G401 (cell line): Measurements from ENCODE around the gene CMTM5. TPM values are rescaled to one million over a fixed set of nuclear protein-coding genes. Genes with fewer than 3 reads are reported as not detected.

ENCODE experiments used
- DNase-seq: peaks from one replicate; pipeline ENCODE4 v3.0.0-alpha.2; 2015; ENCODE audit warnings: low spot score
- in situ Hi-C: cut with HindIII; loops from 2 replicates; pipeline ENCODE4 v1.10.0; 2016; ENCODE audit warnings: low sequenced_read_pairs, mixed read lengths
- total RNA-seq: library from RNA; depleted of rRNA; stranded (reverse); fragments of >200 nt; shearing (Covaris generic); gene quantifications from 2 replicates; pipeline ENCODE4 v1.2.3, GENCODE V29; 2014; rRNA removed

CMTM5 gene
- total RNA-seq, 1 experiment from 2014 or later, result not detected

DNA sequence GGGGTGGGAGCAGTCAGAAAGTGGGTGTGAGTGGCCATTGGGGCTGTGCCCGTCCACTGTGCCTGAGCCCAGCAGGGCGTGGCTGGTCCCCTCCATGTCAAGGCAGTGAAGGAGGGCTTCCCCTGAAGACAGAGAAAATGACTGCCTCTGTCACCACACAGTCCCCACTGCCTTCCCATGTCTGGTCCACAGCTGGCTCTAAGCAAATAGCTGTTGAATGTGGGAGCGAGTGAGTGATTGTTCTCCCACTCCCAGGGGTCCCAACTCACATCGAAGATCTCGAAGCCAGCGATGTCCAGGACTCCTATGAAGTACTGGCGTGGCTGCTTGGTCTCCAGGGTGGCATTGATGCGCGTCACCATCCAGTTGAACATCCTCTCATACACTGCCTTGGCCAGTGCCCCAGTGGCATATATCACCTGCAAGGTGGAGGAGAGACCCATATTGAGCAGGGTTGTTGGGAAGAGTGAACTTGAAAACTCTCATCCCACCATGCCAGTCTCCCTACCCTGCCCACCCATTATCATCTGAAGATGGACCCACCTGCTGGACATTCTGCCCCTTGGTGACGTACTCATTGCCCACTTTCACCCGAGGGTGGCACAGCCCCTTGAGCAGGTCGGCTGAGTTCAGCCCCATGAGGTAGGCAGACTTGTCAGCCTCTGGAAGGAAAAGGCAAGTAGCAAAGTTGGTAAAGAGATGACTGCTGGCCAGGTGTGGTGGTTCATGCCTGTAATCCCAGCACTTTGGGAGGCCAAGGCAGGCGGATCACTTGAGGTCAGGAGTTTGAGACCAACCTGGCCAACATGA, 52.0 kb downstream of the CMTM5 start:
- in situ Hi-C loops, result no loop called here
- no peak for DNase-seq

Other genes starting within 250 kb of the CMTM5 start
- 14.5 and 15.9 TPM in 2 replicates for gene SLC7A8, start 193.4 kb upstream of the CMTM5 start, total RNA-seq
- gene RNF212B, start 139.1 kb upstream of the CMTM5 start, total RNA-seq, result not detected in 2 replicates
- 17.5 and 25.9 TPM in 2 replicates for gene HOMEZ, start 90.9 kb upstream of the CMTM5 start, total RNA-seq
- 3.9 and 9.6 TPM in 2 replicates for gene PPP1R3E, start 74.2 kb upstream of the CMTM5 start, total RNA-seq
- gene BCL2L2, start 70.2 kb upstream of the CMTM5 start, total RNA-seq, result 16.4 and 17.3 TPM in 2 replicates
- gene PABPN1, start 55.6 kb upstream of the CMTM5 start, total RNA-seq, result 112 and 138 TPM in 2 replicates
- 21.3 and 25.9 TPM in 2 replicates for gene SLC22A17, start 24.2 kb upstream of the CMTM5 start, total RNA-seq
- gene EFS, start 11.9 kb upstream of the CMTM5 start, total RNA-seq, result not detected in 2 replicates
- not detected in 2 replicates for gene IL25, start 4.2 kb upstream of the CMTM5 start, total RNA-seq
- gene MYH6, start 31.2 kb downstream of the CMTM5 start, total RNA-seq, result not detected in 2 replicates
- not detected in 2 replicates for gene MYH7, start 58.6 kb downstream of the CMTM5 start, total RNA-seq
- gene NGDN, start 92.7 kb downstream of the CMTM5 start, total RNA-seq, result 47.6 and 52.1 TPM in 2 replicates
- under 0.01 and 0.03 TPM in 2 replicates for gene ZFHX2, start 174.7 kb downstream of the CMTM5 start, total RNA-seq
- 12.9 and 22.2 TPM in 2 replicates for gene THTPA, start 179.2 kb downstream of the CMTM5 start, total RNA-seq
- 37.0 and 38.9 TPM in 2 replicates for gene AP1G2, start 190.7 kb downstream of the CMTM5 start, total RNA-seq
- not detected in 2 replicates for gene JPH4, start 201.7 kb downstream of the CMTM5 start, total RNA-seq